ENCODE results near the gene ZNF488.
A peak's percentile ranks its signal among the peaks of the same experiment; 100 is the strongest.

Gene ZNF488

DNA sequence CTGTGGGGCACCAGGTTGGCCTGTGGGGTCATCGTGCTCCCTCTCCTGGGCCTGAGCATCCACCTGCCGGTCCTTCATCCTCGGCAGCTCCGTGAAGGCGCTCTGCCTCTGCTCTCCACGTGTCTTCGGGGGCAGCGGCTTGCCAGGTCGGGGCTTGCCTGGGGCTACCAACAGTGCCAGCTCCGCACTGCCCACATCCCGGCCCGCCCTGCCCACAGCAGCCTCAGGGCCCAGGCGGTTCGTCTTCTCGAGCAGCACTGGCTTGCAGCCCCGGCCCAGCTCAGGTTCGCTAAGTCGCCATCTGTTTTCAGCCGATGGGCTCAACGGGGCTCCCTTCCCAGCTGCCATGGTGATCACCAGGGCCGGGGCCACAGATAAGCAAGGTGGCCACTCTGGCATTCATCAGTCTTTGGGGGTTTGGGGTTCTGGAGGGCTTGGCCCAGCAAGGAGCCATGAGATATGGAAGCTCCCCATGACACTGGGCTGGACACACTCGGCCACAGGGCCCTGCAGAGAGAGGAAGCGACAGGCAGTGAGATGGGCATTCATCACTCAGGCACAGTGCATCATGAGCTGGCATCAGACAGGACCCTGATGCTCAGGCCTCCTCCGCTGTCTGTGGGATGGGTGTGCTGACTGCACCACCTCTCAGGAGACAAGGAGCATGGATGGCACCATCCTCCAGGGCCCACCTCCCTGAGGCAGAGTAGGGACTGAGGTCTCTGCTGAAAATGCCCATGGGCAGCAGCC is 15.5 kb downstream of the ZNF488 start:
- DNase-seq (ENCODE audit: insufficient read length, low spot score) (no peak), FAIRE-seq (no peak)

DNA sequence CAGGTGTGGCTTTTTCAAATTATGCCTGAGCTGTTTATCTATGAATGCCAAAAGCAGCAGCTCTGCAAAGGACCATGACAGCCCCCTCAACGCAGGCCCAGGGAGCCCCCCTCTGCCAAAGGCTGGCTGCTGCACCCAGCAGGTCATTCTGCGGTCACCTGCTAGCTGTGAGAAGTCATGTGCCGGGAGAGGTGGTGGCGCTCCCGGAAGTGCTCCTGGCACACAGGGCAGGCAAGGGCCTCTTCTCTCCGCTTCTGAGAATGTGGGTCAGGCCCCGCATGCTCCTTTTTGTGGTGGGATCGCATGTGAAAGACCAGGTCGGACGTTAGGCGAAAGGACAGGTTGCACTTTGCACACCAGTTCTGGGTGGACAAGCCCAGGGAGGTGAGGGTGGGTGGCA is 16.4 kb downstream of the ZNF488 start:
- FAIRE-seq (no peak), DNase-seq (ENCODE audit: insufficient read length, low spot score) (no peak)

DNA sequence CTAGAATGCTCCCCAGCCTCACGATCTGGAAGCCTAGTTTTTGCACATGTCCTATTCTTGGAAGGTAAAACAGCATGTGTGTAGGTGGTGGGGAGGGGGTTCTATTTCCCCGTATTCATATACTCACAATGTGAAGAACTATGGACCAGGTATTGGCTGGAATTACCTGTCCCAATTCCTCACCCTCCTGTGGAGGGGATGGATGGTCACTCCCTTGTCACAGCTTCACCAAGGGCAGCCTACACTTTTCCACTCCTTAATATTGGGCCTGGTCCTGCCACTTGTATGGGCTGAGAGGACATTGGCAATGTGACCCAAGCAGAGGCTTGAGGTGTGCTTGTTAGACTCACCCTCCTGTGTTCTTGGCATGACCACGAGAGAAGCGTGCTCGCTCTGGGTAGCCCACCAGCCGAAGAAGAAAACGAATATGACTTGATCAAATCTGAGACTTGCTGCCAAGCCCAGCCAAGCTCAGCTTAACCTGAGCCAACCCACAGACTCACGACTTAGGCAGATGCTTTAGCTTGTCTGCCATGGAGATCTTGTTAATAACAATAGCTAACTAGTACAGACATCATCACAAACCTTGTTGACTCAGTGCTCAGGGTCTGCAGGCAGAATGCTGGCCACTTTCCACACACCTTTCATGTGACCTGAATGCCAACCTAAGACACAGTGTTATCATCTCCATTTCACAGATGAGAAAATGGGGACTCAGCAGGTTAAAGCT is 17.2 kb downstream of the ZNF488 start:
- no peak for FAIRE-seq
- no peak for DNase-seq (ENCODE audit: insufficient read length, low spot score)

DNA sequence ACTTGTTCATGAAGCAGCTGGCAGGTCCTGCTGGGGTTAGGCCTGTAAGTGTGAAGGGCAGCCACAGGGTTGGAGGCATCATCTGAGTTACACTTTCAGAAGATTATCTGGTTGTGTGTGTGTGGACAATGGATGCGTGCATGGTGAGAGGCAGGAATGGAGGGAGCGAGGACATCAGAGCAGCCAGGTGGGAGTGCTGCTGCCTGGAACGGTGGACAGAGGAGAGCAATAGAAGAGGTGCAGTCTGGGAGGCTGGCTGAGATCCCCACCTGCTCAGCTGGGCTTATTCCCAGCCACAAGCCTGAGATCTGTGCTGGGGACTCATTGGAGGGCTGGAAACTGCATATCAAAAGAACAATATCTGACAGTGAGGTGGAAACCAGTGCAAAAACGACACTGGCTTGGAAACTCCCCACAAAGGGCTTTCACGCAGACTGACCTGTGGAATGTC is 17.9 kb downstream of the ZNF488 start:
- FAIRE-seq = no peak
- no peak for DNase-seq (ENCODE audit: insufficient read length, low spot score)

DNA sequence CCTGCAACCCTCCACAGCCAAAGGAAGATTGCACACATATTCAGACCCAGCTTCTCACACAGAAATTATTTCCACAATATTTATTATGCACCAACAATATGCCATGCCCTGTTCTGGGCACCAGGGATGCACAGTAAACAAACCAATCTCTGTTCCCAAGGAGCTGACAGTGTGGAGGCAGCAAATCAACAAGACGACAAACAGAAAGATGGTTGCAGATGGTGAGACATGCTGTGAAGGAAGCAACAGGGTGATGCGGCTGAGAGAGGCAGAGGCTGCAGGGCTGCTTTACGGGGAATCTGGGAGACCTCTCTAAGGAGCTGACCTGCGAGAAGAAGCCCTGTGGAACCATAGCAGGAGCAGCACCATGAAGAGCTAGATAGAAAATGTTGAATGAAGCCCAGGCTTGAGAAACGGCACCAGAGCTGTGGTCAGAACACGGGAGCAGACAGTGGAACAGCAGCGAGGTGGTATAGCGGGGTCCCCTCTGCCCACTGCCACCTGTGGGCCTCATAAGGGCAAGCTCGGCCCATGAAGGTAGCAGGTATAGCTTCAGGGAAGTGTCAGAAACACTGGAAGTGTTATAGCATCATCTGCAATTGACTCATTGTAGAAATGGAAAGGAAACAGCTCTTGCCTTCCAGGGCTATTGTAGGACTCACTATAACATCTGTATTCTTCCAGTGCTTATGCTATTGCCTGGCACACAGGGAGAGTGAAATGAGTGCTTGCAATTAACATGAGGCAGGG is 18.5 kb downstream of the ZNF488 start:
- FAIRE-seq (no peak), DNase-seq (ENCODE audit: insufficient read length, low spot score) (no peak)

DNA sequence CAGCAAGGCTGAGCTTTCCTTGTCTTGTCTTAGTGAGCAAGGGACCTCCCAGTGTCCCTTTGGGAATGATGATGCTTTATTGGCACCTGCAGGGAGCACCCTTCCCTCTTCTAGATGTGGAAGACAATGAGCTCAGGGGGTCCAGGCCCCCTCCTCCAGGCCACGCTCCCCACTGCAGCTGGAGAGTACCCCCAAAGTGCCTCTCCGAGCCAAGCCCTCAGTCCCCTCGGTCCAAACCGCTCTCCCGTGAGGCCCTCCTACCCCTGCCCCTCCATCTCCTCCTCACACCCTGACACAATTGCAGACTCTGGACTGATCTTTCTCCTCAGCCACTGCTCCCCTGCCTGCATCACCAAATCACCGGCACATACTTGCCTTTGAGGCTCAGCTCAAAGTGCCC is 19.2 kb downstream of the ZNF488 start:
- FAIRE-seq (no peak), DNase-seq (ENCODE audit: insufficient read length, low spot score) (no peak)

DNA sequence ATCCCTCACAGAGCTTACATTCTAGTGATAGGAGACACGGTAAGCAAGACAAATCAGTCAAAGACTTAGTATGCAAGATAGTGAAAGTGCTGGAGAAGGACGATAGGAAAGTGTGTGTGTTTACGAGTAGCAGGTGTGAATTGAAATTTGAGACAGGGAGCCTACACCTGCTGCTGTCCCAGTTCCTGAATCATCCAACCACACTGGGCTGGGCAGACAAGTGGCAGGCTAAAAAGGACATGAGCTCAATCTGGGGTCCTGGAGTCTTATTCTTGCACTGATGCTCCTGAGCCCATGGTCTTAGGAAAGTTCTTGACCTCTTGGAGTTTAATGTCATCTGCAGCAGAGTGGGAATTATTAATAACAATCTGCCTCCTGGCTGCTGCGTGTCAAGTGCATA is 19.7 kb downstream of the ZNF488 start:
- FAIRE-seq (no peak), DNase-seq (ENCODE audit: insufficient read length, low spot score) (no peak)

DNA sequence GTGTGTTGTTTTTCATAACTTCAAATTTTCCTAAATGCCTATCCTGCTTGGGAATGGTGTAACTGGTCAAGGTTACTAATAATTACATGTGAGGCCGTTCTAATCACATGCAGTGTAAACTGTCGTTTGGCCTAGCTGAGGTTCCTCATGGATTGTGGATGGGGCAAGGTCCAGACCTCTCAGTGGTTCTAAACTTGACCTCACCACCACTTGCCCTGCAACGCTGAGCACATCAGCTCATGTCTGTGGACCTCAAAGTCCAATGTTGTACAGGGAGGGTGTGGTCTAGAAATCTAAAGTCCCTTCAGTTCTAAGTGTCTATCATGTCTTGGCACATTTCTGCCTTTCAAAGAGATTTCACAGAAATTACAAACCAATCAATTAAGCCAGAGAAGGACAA is 20.3 kb downstream of the ZNF488 start:
- DNase-seq (ENCODE audit: insufficient read length, low spot score) (no peak), FAIRE-seq (no peak)

DNA sequence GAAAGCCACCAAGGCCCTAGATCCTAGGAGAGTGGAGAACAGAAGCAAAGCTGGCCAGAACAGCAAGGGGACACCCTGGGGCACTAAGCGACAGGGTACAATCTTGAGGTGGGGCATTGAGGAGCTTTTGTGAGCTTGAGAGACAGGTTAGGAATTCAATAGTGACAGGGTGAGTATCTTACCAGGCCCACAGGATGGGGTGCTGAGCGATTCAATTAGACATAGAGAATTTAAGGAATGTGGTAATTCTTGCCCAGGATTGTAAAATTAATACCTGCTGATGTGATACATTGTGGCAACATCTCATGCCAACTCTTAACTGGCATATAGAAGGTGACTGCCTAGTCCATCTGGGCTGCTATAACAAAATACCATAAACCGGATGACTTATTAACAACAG is 21.9 kb downstream of the ZNF488 start:
- no peak for FAIRE-seq
- no peak for DNase-seq (ENCODE audit: insufficient read length, low spot score)

DNA sequence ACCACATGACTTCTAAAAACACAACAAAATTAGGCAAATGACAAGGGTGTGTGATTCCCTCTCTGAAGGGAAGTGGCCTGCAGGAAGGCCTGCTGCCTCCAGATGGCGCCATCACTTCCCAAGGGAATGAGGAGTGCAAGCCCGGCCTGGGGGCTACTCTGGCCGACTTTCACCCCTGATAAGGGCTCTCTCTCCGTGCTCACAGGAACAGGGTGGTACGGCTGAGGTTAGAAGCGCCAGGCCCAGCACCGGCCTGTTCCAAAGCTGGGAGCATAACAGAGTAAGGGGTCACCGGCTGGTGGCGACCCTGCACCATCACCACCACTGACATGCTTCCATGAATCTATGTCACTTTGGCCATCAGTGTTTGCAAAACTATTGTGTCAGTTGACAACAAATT is 22.8 kb downstream of the ZNF488 start:
- FAIRE-seq (no peak), DNase-seq (ENCODE audit: insufficient read length, low spot score) (peak; percentile 52)

DNA sequence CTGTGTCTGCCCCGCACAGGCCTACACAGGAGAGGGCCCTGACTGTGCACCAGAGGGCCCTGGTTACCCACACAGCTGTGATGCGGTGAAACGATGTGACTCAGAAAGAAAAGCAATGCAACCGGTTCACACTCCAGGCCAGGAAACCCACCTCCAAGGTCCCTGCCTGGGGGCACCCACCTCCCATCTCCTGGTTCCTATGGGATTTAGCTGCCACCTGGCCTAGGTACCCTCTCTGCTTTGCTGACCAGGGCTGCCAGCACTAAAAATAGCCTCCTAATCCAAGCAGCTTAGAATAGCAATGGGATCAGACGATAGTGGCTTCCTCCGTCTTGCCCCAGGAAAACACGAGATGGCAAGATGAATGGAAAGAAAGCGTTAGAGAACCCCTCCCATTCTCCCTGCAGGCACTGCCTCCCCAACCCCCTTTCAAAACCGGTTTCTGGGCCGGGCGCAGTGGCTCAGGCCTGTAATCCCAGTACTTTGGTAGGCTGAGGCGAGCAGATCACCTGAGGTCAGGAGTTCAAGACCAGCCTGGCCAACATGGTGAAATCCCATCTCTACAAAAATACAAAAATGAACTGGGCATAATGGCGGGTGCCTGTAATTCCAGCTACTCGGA is 23.6 kb downstream of the ZNF488 start:
- DNase-seq (ENCODE audit: insufficient read length, low spot score) = no peak
- no peak for FAIRE-seq

DNA sequence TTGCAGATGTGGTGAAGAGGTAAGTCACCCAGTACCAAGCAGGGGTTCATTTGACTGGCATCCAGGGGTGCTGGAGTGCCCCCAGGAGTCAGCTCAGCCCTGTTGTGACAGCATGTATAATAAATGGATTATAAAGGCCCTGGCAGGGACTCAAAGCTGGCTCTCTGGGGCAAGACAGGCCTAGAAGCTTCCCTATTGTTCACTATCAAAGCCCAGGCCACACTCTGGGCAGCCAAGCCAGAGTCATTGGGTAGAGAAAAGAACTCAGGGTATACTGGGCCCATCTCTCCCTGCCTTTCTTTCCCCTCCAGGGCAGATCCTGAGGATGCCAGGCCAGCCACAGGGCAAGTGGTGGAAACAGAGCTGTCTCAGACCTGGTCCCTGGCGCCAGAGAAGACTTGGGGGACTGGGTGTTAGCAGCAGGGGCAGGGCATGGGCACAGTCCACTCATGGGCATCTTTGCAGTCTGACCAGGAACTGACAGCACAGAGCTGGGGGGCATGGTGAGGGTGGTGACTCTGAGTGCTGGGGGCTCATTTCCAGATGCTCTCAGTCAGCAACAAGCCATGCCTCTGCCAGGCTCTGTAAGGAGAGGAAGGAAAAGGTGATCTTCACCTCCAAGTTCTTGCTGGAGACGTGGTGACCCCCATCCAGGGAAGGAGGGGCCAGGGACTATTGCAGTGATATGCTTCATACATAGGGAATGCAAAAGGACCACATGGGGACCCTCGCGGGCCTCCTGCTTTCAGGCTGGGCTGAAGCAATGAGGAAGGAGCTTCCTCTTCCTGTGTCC is 24.3 kb downstream of the ZNF488 start:
- no peak for DNase-seq (ENCODE audit: insufficient read length, low spot score)
- FAIRE-seq = no peak

DNA sequence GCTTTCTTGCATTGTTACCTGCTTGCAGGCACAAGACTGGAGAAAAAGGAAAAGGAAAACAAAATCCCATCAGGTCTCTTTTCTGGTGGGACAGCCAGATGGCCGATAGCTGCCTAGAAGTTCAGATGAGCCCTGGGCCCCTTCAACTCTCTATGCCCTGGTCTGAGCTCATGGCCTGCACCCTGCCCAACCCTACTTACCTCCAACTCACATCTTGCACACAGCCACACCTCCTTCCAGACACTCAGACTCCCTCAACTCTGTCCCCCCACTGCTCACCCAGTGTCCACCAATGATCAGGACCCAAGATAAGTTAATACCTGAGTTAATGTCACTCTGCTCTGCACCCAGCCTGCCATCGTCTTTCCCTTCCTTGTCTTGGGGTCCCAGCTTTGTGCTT is 25.0 kb downstream of the ZNF488 start:
- no peak for FAIRE-seq

DNA sequence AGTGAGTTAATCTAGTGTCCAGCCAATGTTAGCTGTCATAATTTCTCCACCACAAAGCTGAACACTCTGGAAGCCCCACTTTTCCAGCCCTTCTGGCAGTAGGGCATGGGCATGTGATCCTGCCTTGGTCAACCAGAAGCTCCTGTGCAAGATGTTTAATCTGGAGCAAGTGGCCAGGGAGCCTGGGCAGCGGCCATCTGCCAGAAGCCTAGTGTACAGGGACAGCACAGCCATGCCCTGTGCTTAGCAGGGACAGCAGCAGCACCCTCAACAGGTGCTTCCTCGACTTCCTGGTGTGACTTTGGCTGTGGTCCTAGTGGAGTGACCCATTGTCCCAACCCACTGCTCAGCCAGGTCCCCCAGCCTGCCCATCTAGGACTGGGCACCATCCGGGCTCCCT is 25.6 kb downstream of the ZNF488 start:
- FAIRE-seq = no peak
- DNase-seq (ENCODE audit: insufficient read length, low spot score) = no peak

More for the DNA sequence above, 25.0 kb downstream of the ZNF488 start:
- no peak for DNase-seq (ENCODE audit: insufficient read length, low spot score)

DNA sequence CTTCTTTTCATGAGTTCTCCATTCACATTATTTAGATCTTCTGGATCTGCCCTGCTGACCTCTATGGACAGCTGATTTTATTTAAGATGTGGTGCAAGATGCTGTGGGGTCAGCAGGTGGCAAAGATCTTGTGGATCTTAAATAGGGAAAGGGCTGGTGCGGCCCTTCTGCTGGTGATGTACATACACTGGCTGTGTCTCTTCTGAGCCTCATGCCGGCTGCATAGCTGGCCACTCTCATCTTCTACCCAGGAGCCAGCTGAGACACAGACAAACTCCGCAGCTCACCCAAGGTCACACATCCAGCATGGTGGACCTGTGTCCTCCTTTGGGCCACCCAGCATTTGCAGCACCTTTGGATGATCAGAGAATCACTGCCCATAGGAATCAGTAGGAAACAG is 26.2 kb downstream of the ZNF488 start:
- no peak for DNase-seq (ENCODE audit: insufficient read length, low spot score)
- FAIRE-seq = no peak

DNA sequence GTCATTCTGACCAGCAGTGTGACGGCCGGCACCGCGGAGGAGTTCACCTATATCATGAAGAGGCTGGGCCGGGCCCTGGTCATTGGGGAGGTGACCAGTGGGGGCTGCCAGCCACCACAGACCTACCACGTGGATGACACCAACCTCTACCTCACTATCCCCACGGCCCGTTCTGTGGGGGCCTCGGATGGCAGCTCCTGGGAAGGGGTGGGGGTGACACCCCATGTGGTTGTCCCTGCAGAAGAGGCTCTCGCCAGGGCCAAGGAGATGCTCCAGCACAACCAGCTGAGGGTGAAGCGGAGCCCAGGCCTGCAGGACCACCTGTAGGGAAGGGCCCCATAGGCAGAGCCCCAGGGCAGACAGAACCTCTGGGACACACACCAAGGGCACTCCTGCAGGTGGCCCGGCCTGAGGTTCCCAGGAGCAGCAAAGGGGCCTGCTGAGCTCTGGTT is 26.9 kb downstream of the ZNF488 start:
- DNase-seq (ENCODE audit: insufficient read length, low spot score) (no peak), FAIRE-seq (no peak)

DNA sequence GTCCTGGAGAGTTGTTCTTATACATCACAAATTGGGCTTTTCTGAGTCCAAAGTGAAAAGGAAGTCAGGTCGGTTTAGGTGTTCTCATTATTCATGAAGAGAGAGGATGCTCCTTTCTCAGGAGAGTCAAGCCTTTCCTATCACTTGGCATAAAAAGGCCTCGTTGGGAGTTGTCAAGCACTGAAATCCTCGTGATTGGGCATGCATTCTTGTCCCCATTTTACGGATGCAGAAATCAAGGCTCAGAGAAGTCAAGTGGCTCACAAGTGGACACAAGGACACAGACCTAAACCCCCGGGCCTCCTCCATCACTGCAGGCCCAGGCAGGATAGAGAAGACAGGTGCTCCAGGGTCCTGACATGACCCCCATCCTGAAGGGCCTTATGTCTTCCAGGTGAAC is 27.4 kb downstream of the ZNF488 start:
- no peak for FAIRE-seq
- DNase-seq (ENCODE audit: insufficient read length, low spot score) = no peak

DNA sequence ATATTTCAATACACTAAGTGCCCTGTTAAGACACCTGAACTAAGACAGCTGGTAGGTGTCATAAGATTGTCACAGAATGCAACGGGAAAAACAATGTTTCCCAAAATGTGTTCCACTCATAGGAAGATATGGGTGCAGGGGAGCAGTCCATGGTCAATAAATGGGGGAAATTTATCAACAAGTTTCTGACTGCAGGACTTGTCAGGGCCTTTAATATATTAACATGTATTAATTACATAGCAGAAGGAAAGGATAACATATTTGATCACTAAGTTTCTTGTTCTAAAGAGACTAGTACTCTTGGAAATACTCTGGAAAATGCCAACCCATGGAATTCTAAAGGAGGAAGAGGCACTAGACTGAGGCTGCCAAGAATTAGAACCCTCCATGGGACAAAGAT is 29.2 kb downstream of the ZNF488 start:
- no peak for DNase-seq (ENCODE audit: insufficient read length, low spot score)
- no peak for FAIRE-seq

DNA sequence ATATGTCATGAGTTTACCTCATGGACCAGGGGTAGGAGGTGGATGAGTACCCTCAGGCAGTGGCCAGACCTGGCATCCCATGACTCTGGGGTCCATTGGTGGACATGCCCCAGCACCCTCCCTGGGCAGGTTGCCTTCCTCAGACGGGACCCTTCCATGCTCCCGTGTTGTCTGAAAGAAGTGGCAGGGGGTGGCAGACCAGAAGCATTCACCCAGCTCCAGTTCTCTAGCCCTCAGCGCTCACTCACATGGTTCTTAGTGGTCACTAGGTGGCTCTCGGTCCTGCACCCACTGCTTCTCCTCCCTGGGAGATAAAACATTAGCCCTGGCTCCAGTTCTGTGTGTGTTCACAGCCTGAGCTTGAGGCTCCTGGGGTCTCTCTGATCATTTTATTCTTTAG is 29.9 kb downstream of the ZNF488 start:
- FAIRE-seq = no peak

DNA sequence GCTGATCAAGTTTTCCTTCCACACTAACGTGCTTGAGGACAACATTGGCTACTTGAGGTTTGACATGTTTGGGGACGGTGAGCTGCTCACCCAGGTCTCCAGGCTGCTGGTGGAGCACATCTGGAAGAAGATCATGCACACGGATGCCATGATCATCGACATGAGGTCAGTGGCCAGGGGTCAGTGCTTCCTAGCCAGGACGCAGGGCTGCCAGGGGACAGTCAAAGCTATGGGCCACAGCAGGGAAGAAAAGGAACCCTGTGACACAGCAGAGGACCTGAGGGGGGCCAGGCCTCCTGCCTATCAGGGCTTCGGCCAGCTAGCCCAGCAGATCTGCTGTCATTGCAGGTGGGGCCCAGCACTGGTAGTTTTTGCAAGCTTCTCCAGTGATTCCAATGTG is 30.7 kb downstream of the ZNF488 start:
- no peak for FAIRE-seq

More for the DNA sequence above, 29.9 kb downstream of the ZNF488 start:
- DNase-seq (ENCODE audit: insufficient read length, low spot score) = peak; percentile 53

More for the DNA sequence above, 30.7 kb downstream of the ZNF488 start:
- DNase-seq (ENCODE audit: insufficient read length, low spot score) = no peak

All from HTR-8/SVneo (cell line).